Hematopoietic multipotent progenitor cell treated with erythropoietin and hydrocortisone succinate and interleukin-3 and kit ligand, for 4 days (in vitro differentiated cells): ENCODE data around the gene SLC10A4.
A peak's percentile ranks its signal among the peaks of the same experiment; 100 is the strongest.
"Not testable (repeated sequence)": the region's sequence is repeated elsewhere in the genome, so short reads cannot be mapped to it uniquely, and the experiment has no call there.

Experiments used
- DNase-seq: peaks from one replicate; pipeline ENCODE4 v3.0.0-alpha.2; 2015

SLC10A4 gene

GRCh38 chr4:48483006-48483776, at the start of gene SLC10A4:
Gene SLC10A4 (plus strand): TSS chr4:48483343. CDS start chr4:48483562, 219 bp downstream.
- DNase-seq, result peak; percentile 95

- no peak for DNase-seq
These were observed 46.8 kb upstream of the SLC10A4 start for GRCh38 chr4:48436318-48436717.

- DNase-seq, result no peak
These were observed 43.2 kb upstream of the SLC10A4 start for GRCh38 chr4:48439988-48440387.

- peak; percentile 32 for DNase-seq
These were observed 42.2 kb upstream of the SLC10A4 start for GRCh38 chr4:48440914-48441313.

GRCh38 chr4:48445704-48446103, 37.4 kb upstream of the SLC10A4 start:
- DNase-seq, result peak; percentile 68

- no peak for DNase-seq
These were observed 36.5 kb upstream of the SLC10A4 start for GRCh38 chr4:48446642-48447041.

GRCh38 chr4:48449151-48449550, 34.0 kb upstream of the SLC10A4 start:
- DNase-seq, result no peak

GRCh38 chr4:48450740-48451139, 32.4 kb upstream of the SLC10A4 start:
- DNase-seq, result no peak

GRCh38 chr4:48451656-48452055, 31.5 kb upstream of the SLC10A4 start:
- not testable (repeated sequence) for DNase-seq

- no peak for DNase-seq
These were observed 28.6 kb upstream of the SLC10A4 start for GRCh38 chr4:48454591-48454990.

GRCh38 chr4:48461000-48461399, 22.1 kb upstream of the SLC10A4 start:
- no peak for DNase-seq

GRCh38 chr4:48462363-48462762, 20.8 kb upstream of the SLC10A4 start:
- no peak for DNase-seq

GRCh38 chr4:48467442-48467841, 15.7 kb upstream of the SLC10A4 start:
- no peak for DNase-seq

GRCh38 chr4:48467891-48468290, 15.3 kb upstream of the SLC10A4 start:
- no peak for DNase-seq

- no peak for DNase-seq
These were observed 13.0 kb upstream of the SLC10A4 start for GRCh38 chr4:48470137-48470536.

- DNase-seq, result no peak
These were observed 12.6 kb upstream of the SLC10A4 start for GRCh38 chr4:48470570-48470969.

- DNase-seq, result no peak
These were observed 10.3 kb upstream of the SLC10A4 start for GRCh38 chr4:48472794-48473193.

GRCh38 chr4:48475770-48476169, 7.4 kb upstream of the SLC10A4 start:
- DNase-seq, result no peak

- no peak for DNase-seq
These were observed 4.9 kb upstream of the SLC10A4 start for GRCh38 chr4:48478273-48478672.

- peak; percentile 94 for DNase-seq
These were observed 1.6 kb upstream of the SLC10A4 start for GRCh38 chr4:48481581-48481980.

GRCh38 chr4:48483777-48484493, 792 bp downstream of the SLC10A4 start:
- DNase-seq, result peak; percentile 63

GRCh38 chr4:48484494-48485168, 1.5 kb downstream of the SLC10A4 start:
- peak; percentile 29 for DNase-seq

- DNase-seq, result no peak
These were observed 6.5 kb downstream of the SLC10A4 start for GRCh38 chr4:48489683-48490011.
